Left ventricle myocardium inferior (tissue), 1 donor: ENCODE measurements around the gene SNX9. TPM values are rescaled to one million over a fixed set of nuclear protein-coding genes. Genes with fewer than 3 reads are reported as not detected.

Source experiments
- DNase-seq: peaks from one replicate; pipeline ENCODE4 v3.0.0-alpha.2; 2020
- H3K27ac ChIP-seq: fragments of 200-600 bp; replicated peaks from 2 replicates; pipeline ENCODE4 v1.8.0; 2021
- H3K27me3 ChIP-seq: fragments of 200-600 bp; 2 replicates; pipeline ENCODE4 v1.8.0; 2021; ENCODE audit warnings: low read depth
- H3K36me3 ChIP-seq: fragments of 200-600 bp; 2 replicates; pipeline ENCODE4 v1.8.0; 2021
- H3K4me1 ChIP-seq: fragments of 200-600 bp; 2 replicates; pipeline ENCODE4 v1.8.0; 2021
- H3K4me3 ChIP-seq: fragments of 200-600 bp; 2 replicates; pipeline ENCODE4 v1.8.0; 2021; ENCODE audit warnings: mild to moderate bottlenecking, moderate library complexity
- H3K9me3 ChIP-seq: fragments of 200-600 bp; replicated peaks from 2 replicates; pipeline ENCODE4 v1.8.0; 2021
- intact Hi-C: fragments of 100-400 bp; cut with micrococcal nuclease; formaldehyde crosslinking; loops from one replicate; pipeline ENCODE4 v1.11.0; 2022
- total RNA-seq: library from RNA; stranded (reverse); fragmentation: NEBNext Ultra II Directional; extraction: Animal tissue kit (Norgen Biotek cat#: 25700); gene quantifications from one replicate; pipeline ENCODE4 v1.2.1, GENCODE V29; 2021
- TF ChIP-seq, protein P1 (sequence below): fragments of 200-600 bp; IDR thresholded peaks from 2 replicates; pipeline ENCODE4 v1.8.0; 2021; ENCODE audit warnings: antibody characterized with exemption, mild to moderate bottlenecking, borderline replicate concordance
- donor health status: DM: no; HTN: yes; CAD: no; lungs with severe emphysema.

The SNX9 gene
- total RNA-seq, 1 donor from 2014 or later: 31.9 TPM

DNA sequence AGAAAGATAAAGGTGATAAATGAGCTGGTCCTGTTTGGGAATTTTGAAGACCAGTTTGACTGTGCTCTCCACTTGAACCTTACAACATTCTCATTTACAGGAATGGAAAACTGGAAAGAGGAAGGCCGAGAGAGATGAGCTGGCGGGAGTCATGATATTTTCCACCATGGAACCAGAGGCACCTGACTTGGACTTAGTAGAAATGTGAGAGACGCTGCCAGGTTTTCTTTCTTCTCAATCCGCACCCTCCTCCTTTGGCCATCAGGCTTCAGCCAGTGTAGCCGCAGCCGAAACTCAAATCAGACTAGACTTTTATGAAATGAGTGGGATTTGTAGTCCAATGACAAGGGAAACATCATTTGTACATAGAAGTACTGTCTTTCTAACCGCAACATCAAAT lies 104.0 kb downstream of the SNX9 start:
- DNase-seq: no peak
- H3K4me3 ChIP-seq: no peak overlapping the region
- peaks cover 96% of the 10 kb centered on the region for H3K36me3 ChIP-seq
- intact Hi-C loops: no loop called here
- H3K27me3 ChIP-seq: no peaks in the 10 kb centered on the region
- no peak overlapping the region for H3K27ac ChIP-seq
- TF ChIP-seq, protein P1, sequence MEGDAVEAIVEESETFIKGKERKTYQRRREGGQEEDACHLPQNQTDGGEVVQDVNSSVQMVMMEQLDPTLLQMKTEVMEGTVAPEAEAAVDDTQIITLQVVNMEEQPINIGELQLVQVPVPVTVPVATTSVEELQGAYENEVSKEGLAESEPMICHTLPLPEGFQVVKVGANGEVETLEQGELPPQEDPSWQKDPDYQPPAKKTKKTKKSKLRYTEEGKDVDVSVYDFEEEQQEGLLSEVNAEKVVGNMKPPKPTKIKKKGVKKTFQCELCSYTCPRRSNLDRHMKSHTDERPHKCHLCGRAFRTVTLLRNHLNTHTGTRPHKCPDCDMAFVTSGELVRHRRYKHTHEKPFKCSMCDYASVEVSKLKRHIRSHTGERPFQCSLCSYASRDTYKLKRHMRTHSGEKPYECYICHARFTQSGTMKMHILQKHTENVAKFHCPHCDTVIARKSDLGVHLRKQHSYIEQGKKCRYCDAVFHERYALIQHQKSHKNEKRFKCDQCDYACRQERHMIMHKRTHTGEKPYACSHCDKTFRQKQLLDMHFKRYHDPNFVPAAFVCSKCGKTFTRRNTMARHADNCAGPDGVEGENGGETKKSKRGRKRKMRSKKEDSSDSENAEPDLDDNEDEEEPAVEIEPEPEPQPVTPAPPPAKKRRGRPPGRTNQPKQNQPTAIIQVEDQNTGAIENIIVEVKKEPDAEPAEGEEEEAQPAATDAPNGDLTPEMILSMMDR: no peak
- H3K4me1 ChIP-seq: peaks cover 6% of the 10 kb centered on the region
- no peaks in the 10 kb centered on the region for H3K9me3 ChIP-seq

DNA sequence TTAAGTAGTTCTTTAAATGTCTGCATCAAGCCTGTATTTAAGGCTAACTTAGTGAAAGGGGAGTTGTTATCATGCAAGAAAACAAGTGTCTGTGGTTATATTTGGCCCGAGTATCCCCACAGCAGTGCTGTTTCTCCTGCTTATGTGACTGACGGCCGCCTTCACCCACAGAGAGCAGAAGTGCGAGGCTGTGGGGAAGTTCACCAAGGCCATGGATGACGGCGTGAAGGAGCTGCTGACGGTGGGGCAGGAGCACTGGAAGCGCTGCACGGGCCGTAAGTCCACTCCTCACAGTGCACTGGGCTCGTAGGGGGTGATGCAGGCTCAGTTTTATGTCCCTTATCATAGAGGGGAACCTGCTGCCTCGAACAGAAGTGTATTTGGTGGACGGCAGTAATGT lies 105.4 kb downstream of the SNX9 start:
- intact Hi-C loops: no loop called here
- no peak overlapping the region for H3K27ac ChIP-seq
- H3K27me3 ChIP-seq: no peaks in the 10 kb centered on the region
- TF ChIP-seq, protein P1: no peak
- H3K4me1 ChIP-seq: no peaks in the 10 kb centered on the region
- DNase-seq: no peak
- peaks cover 96% of the 10 kb centered on the region for H3K36me3 ChIP-seq
- no peak overlapping the region for H3K4me3 ChIP-seq
- no peaks in the 10 kb centered on the region for H3K9me3 ChIP-seq

DNA sequence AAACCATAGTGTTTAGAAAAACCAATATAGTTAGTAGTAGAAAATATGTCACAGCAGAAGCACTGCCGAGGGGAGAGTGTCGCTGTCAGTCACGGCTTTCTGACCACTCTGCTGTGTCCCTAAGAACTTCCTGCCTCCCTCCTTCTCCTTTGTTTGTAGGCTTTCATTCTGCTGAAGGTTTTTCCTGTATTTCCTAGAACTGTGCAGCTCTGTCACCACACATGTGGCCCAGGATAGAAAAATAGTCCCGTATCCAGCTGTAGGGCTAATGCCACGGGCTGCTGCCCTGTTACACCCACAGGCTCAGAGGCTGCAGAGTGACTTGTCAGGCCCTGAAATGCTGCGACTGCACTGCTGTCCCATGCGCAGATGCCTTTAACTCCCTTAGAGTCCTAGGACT lies 106.0 kb downstream of the SNX9 start:
- intact Hi-C loops: no loop called here
- Histone ChIP-seq H3K36me3 (peaks cover 96% of the 10 kb centered on the region), H3K4me3 (no peak overlapping the region), H3K9me3 (no peaks in the 10 kb centered on the region), H3K4me1 (no peaks in the 10 kb centered on the region), H3K27me3 (no peaks in the 10 kb centered on the region), H3K27ac (no peak overlapping the region)
- TF ChIP-seq, protein P1: no peak
- DNase-seq: no peak

DNA sequence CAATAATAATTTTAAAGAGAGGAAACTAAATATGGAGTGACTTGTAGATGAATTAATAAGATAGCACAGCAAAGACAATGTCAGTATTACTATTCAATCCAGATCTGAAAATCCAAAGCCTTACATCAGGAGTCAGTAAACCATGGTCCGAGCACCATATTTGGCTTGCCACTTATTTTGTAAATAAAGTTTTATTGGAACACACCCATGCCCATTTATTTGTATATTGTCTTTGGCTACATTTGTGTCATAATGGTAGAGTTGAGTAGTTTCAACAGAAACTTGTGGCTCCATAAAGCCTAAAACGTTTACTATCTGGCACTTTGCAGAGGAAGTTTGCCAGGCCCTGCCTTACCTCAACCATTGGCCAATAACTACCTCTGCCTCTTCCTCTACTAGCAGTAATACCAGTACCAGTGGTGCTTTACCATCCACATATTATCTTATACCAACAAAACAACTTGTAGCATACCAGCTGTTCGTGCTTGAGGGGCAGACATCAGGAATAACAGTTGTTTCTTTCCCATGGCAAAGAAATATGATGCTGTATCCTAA lies 106.8 kb downstream of the SNX9 start:
- Histone ChIP-seq H3K27me3 (no peaks in the 10 kb centered on the region), H3K9me3 (no peaks in the 10 kb centered on the region), H3K4me3 (no peak overlapping the region), H3K36me3 (peaks cover 97% of the 10 kb centered on the region), H3K27ac (no peak overlapping the region), H3K4me1 (no peaks in the 10 kb centered on the region)
- TF ChIP-seq, protein P1: no peak
- no peak for DNase-seq
- intact Hi-C loops: no loop called here

DNA sequence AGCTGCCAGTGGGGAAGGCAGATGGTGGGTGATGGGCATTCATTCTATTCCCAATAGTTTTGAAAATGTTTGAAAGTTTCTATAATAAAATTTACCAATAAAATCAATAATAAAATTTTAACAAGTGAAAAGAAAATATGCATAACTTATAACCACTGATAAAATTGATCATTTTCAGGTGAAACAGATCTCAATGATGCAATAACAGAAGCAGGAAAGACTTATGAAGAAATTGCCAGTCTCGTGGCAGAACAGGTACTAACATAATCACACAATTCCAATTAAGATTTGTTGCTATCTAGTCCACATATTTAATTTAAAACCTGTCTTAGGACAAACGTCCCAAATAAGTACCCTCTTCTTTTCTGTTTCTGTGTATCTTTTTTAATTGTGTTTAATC lies 112.7 kb downstream of the SNX9 start:
- Histone ChIP-seq H3K4me1 (no peaks in the 10 kb centered on the region), H3K9me3 (no peaks in the 10 kb centered on the region), H3K27ac (no peak overlapping the region), H3K4me3 (no peak overlapping the region), H3K36me3 (peaks cover 98% of the 10 kb centered on the region), H3K27me3 (no peaks in the 10 kb centered on the region)
- no peak for DNase-seq
- TF ChIP-seq, protein P1: no peak
- intact Hi-C loops: no loop called here
